Mucosa of rectum (tissue), 2 donors: ENCODE data around the gene OR52M1.
"Not testable (repeated sequence)": the region's sequence is repeated elsewhere in the genome, so short reads cannot be mapped to it uniquely, and the experiment has no call there.

Source experiments
- H3K27ac ChIP-seq, 2 donors: one replicate each; pipeline ENCODE4 v1.7.0; 2013; ENCODE audit warnings: inconsistent platforms in 2 of 2, low read depth in 2 of 2, low read length in 2 of 2
- H3K27me3 ChIP-seq, 2 donors: one replicate each; pipeline ENCODE4 v1.7.0; 2013; ENCODE audit warnings: low read length in 2 of 2; ENCODE audit not compliant: control insufficient read depth in 2 of 2, insufficient read depth in 2 of 2
- H3K36me3 ChIP-seq, 2 donors: one replicate each; pipeline ENCODE4 v1.7.0; 2013; ENCODE audit warnings: low read length in 2 of 2; ENCODE audit not compliant: control insufficient read depth in 2 of 2, insufficient read depth in 2 of 2
- H3K4me1 ChIP-seq, 2 donors: one replicate each; pipeline ENCODE4 v1.7.0; 2013; ENCODE audit warnings: low read length in 2 of 2, mild to moderate bottlenecking in 1 of 2; ENCODE audit not compliant: control insufficient read depth in 2 of 2, insufficient read depth in 2 of 2
- H3K4me3 ChIP-seq, 2 donors: one replicate each; pipeline ENCODE4 v1.7.0; 2013; ENCODE audit warnings: low read length in 2 of 2
- H3K9ac ChIP-seq, 2 donors: one replicate each; pipeline ENCODE4 v1.7.0; 2013; ENCODE audit warnings: low read length in 2 of 2, low read depth in 1 of 2, mild to moderate bottlenecking in 1 of 2
- H3K9me3 ChIP-seq, 2 donors: one replicate each; pipeline ENCODE4 v1.7.0; 2013; ENCODE audit warnings: low read length in 2 of 2; ENCODE audit not compliant: control insufficient read depth in 2 of 2
- donor health status: healthy.
- donor health status: Normal muscosa, but diverticular disease.

Gene OR52M1

DNA sequence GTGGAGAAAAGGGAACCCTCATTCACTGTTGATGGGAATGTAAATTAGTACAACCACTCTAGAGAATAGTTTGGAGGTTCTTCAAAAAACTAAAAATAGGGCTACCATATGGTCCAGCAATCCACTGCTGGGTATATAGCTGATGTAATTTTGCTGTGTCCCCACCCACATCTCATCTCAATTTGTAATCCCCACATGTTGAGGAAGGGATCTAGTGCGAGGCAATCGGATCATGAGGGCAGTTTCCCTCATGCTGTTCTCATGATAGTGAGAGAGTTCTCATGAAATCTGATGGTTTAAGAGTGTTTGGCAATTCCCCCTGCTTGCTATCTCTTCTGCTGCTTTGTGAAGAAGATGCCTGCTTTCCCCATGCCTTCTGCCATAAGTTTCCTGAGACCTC, 17.1 kb upstream of the OR52M1 start:
- H3K27me3 ChIP-seq = peaks cover 0 to 2% of the 10 kb centered on the region in 2 donors
- H3K36me3 ChIP-seq = no peaks in the 10 kb centered on the region
- H3K9me3 ChIP-seq = no peaks in the 10 kb centered on the region
- no peak overlapping the region for H3K27ac ChIP-seq
- no peak overlapping the region for H3K9ac ChIP-seq
- H3K4me3 ChIP-seq = no peak overlapping the region
- no peaks in the 10 kb centered on the region for H3K4me1 ChIP-seq

DNA sequence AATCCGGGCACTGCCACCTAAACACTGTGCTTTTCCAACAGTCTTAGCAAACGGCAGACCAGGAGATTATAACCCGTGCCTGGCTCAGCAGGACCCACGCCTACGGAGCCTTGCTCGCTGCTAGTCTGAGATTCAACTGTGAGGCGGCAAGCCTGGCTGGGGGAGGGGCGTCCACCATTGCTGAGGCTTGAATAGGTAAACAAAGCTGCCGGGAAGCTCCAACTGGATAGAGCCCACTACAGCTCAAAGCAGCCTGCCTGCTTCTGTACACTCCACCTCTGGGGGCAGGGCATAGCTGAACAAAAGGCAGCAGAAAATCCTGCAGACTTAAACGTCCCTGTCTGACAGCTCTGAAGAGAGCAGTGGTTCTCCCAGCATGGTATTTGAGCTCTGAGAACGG, 13.3 kb upstream of the OR52M1 start:
- not testable (repeated sequence) for H3K4me1 ChIP-seq, H3K4me3 ChIP-seq, H3K36me3 ChIP-seq, H3K27me3 ChIP-seq, H3K9me3 ChIP-seq, H3K27ac ChIP-seq, H3K9ac ChIP-seq

DNA sequence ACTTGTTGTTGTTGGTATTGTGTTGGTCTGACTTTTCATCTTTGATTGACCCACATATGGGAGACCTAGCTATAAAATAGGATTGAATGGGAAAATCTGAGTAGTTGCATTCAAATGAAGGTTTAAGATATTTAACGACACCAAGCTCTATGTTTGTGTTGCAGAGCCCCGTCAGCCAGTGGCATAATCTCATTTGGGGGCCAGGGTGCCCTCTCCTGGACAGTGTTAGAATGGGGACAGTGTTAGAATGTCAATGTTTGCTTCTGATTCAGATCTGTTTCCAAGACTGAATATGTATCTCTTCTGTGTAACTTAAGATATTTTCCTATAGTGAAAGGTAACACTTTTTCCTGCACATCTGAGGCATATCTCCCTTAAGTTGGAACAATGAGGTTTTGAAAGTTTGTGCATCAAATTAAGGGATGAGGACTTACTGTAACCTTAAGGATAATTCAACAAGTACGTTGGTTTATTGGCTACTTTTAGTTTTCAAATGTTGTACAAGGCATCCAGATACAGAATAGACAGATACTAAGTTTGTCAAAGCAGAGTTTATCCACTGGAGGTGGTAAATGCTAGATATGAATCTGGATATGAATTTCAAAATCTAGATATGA, 5.3 kb upstream of the OR52M1 start:
- Histone ChIP-seq H3K27me3 (no peaks in the 10 kb centered on the region), H3K4me1 (no peaks in the 10 kb centered on the region), H3K27ac (no peak overlapping the region), H3K36me3 (no peaks in the 10 kb centered on the region), H3K4me3 (no peak overlapping the region), H3K9ac (no peak overlapping the region), H3K9me3 (no peaks in the 10 kb centered on the region)

DNA sequence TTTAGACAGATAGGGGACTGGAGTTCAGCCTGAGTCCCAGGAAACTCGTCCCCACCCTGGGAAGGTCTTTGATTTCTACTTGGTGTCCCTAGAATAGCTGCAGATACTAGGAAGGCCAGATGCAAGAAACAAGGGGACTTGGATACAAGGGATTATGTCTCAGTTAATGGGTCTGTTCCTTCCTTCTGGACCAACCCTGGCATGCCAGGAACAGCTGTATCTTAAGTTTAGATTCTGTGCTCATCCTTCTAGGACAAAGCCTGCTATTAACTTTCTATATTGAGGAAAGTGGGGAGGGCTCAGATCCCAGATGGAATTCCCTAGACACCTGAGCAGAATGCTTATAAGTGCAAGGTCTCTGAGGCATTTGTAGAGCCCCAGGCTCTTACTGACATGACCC, 3.9 kb upstream of the OR52M1 start:
- H3K4me1 ChIP-seq = no peaks in the 10 kb centered on the region

DNA sequence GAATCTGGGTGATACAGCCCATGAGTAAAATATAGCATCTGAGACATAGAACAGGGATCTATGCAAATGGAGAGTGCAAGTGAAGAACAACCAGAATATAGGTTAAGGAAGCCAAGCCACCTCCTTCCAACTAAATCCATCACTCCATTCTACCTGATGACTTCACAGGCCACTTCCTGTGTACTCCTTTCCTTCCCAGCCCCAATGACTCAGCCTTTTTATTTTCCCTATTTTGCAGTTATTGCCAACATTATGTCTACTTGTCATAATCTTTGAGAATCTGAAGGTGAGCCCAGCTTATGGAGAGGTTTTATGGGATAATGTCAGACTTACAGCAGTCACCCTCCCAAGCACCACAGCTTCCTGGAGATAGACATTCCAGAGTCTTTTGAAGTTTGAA, 1.4 kb upstream of the OR52M1 start:
- Histone ChIP-seq H3K9me3 (no peaks in the 10 kb centered on the region), H3K36me3 (no peaks in the 10 kb centered on the region), H3K4me1 (peaks cover 0 to 3% of the 10 kb centered on the region in 2 donors), H3K27ac (no peak overlapping the region), H3K9ac (no peak overlapping the region), H3K27me3 (no peaks in the 10 kb centered on the region), H3K4me3 (no peak overlapping the region)

More for the DNA sequence above, 3.9 kb upstream of the OR52M1 start:
- Histone ChIP-seq H3K27me3 (no peaks in the 10 kb centered on the region), H3K36me3 (no peaks in the 10 kb centered on the region), H3K9ac (no peak overlapping the region), H3K27ac (no peak overlapping the region), H3K4me3 (no peak overlapping the region), H3K9me3 (no peaks in the 10 kb centered on the region)

DNA sequence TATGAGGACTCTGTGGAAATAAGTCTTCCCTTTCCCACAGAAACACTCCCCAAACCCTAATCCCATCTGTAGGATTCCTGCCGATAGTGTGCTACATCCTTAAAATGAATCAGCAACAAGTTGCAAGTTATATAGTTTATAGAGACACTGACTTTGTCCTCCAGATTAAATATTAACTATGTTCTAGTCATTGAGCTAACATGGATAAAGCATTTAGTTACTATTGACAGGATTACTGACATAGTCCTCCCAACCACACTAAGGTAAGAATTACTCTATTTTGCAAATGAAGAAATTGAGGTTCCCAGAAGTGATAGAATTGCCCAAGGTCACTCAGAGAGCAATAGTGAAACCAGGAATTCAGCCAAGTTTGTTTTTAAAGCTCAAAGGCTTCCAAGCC, 1.9 kb downstream of the OR52M1 start:
- no peak overlapping the region for H3K9ac ChIP-seq
- H3K36me3 ChIP-seq = no peaks in the 10 kb centered on the region
- H3K9me3 ChIP-seq = peaks cover 0 to 2% of the 10 kb centered on the region in 2 donors
- peaks cover 0 to 3% of the 10 kb centered on the region in 2 donors for H3K4me1 ChIP-seq
- no peak overlapping the region for H3K27ac ChIP-seq
- H3K4me3 ChIP-seq = no peak overlapping the region
- no peaks in the 10 kb centered on the region for H3K27me3 ChIP-seq

DNA sequence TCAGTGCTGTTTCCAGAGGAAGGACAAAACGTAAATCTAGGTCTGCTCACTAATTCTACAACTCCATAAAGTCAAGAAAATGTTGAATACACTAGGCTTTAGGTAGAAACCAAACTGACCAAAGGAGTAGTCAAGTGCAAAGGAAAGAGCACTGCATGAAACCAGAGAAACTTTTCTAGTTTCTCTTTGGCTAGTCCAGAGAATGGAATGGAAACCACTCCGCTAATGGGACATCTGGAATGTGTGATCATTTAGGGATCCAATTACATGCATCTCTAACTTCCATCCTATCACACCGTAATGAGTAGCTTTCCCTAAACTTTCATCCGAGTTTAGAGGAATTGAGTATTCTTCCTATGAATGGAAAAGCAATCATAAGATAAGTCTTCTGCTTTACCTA, 2.4 kb downstream of the OR52M1 start:
- no peak overlapping the region for H3K27ac ChIP-seq

DNA sequence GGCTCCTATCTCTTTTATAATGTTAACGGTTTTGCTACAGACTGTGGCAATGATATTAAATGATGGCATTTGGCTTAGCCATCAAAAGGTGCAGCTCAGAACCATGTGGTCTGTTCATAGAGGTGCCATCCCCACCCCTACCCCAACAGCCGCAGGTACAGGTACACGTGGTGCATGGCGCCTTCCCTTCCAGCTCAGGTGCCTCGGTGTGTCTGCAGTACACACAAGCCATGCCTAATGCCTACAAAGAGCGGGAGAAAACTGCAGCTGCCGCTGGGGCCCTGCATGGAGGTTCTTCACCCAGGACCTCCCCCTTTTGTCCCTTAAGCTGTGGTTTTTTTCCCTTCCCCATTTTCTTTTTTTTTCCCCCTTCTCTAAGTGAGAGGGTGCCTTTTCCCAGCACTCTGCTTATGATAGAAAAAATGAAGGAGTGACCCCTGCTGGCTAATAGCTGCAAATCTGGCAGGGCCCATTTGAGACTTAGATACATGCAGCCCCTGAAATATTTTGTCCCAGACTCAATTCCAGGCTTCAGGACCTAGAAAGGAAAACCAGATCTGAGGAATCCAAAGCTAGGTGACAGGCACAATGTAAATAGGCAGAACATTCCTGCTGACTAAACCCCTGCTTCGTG, 6.5 kb downstream of the OR52M1 start:
- H3K27me3 ChIP-seq = no peaks in the 10 kb centered on the region
- peaks cover 0 to 3% of the 10 kb centered on the region in 2 donors for H3K4me1 ChIP-seq
- no peak overlapping the region for H3K4me3 ChIP-seq
- H3K27ac ChIP-seq = no peak overlapping the region
- peaks cover 0 to 2% of the 10 kb centered on the region in 2 donors for H3K9me3 ChIP-seq
- H3K36me3 ChIP-seq = no peaks in the 10 kb centered on the region
- H3K9ac ChIP-seq = no peak overlapping the region

More for the DNA sequence above, 2.4 kb downstream of the OR52M1 start:
- H3K9ac ChIP-seq = no peak overlapping the region
- peaks cover 0 to 2% of the 10 kb centered on the region in 2 donors for H3K9me3 ChIP-seq
- no peak overlapping the region for H3K4me3 ChIP-seq
- no peaks in the 10 kb centered on the region for H3K36me3 ChIP-seq
- H3K4me1 ChIP-seq = peaks cover 0 to 3% of the 10 kb centered on the region in 2 donors
- no peaks in the 10 kb centered on the region for H3K27me3 ChIP-seq

DNA sequence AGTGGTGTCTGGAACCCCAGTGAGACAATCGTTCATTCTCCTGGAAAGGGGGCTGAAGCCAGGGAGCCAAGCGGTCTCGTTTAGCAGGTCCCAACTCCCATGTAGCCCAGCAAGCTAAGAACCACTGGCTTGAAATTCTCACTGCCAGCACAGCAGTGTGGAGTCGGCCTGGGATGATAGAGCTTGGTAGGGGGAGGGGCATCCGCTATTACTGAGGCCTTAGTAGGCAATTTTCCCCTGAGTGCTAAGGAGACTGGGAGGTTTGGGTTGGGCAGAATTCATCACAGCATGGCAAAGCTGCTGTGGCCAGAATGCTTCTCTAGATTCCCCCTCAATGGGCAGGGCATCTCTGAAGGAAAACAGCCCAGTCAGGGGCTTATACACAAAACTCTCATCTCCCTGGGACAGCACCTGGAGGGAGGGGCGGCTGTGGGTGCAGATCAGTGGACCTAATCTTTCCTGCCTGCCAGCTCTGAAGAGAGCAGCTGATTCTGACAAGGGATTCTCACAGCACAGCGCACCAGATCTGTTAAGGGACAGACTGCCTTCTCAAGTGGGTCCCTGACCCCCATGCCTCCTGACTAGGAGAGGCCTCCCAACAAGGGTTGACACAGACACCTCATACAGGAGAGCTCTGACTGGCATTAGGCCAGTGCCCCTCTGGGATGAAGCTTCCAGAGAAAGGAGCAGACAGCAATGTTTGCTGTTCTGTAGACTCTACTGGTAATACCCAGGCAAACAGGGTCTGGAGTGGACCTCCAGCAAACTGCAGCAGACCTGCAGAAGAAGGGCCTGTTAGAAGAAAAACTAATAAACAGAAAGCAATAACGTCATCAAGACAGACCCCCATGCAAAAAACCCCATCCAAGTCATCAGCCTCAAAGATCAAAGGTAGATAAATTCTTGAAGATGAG, 14.8 kb downstream of the OR52M1 start:
- H3K36me3 ChIP-seq = no peaks in the 10 kb centered on the region
- no peak overlapping the region for H3K9ac ChIP-seq
- H3K9me3 ChIP-seq = no peaks in the 10 kb centered on the region
- no peaks in the 10 kb centered on the region for H3K27me3 ChIP-seq
- no peak overlapping the region for H3K27ac ChIP-seq
- H3K4me3 ChIP-seq = no peak overlapping the region
- no peaks in the 10 kb centered on the region for H3K4me1 ChIP-seq

DNA sequence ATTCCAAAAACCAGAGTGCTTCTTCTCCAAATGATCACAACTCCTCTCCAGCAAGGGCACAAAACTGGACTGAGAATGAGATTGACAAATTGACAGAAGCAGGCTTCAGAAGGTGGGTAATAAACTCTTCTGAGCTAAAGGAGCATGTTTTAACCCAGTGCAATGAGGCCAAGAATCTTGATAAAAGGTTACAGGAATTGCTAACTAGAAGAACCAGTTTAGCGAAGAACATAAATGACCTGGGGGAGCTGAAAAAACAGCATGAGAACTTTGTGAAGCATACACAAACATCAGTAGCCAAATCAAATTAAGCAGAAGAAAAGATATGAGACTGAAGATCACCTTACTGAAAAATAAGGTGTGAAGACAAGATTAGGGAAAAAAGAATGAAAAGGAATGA, 15.5 kb downstream of the OR52M1 start:
- Histone ChIP-seq H3K27me3 (no peaks in the 10 kb centered on the region), H3K27ac (no peak overlapping the region), H3K4me1 (no peaks in the 10 kb centered on the region), H3K4me3 (no peak overlapping the region), H3K9ac (no peak overlapping the region), H3K9me3 (no peaks in the 10 kb centered on the region), H3K36me3 (no peaks in the 10 kb centered on the region)
